K562 (cell line): ENCODE data around the gene PRPF6. TPM values are rescaled to one million over a fixed set of nuclear protein-coding genes. Genes with fewer than 3 reads are reported as not detected.

Source experiments
- ATAC-seq: fragments of 200-7000 bp; cut with Tn5 transposase; 3 replicates; pipeline ENCODE4 v1.9.1; 2020; ENCODE audit warnings: moderate library complexity
- BruUV-seq: library from RNA; stranded (reverse); fragments of 400-500 nt; replicated peaks from 2 replicates; lab custom pipeline; 2021; lab: Mats Ljungman, UMichigan
- CTCF ChIA-PET: fragments of 300-600 bp; formaldehyde crosslinking; extraction: SDS; loops from one replicate; lab custom pipeline; 2021; ENCODE audit warnings: low intra/inter-chr PET ratio; lab: Yijun Ruan, JAX
- POLR2A ChIA-PET: fragments of 300-600, 350-650 bp; sonication (Branson Sonifier 250); formaldehyde crosslinking; extraction: SDS; loops from one replicate; lab custom pipeline; 2021; ENCODE audit warnings: antibody characterized with exemption, inconsistent platforms; lab: Yijun Ruan, JAX
- DNase-seq, 4 experiments: peaks; one replicate each; pipeline versions ENCODE4 v3.0.0 to v3.0.0-alpha.2; 2011 to 2018; ENCODE audit warnings: low spot score in 3 of 4, mixed read lengths in 3 of 4; ENCODE audit errors: extremely low read depth in 1 of 4
- FAIRE-seq: peaks from 2 replicates; lab custom pipeline; 2011; peaks lifted over from hg19 to GRCh38; lab: Jason Lieb, UNC
- H2AFZ ChIP-seq: 2 replicates; pipeline ENCODE4 v1.6.0; 2011; ENCODE audit warnings: low read depth, low read length, control low read depth, inconsistent platforms
- H3K27ac ChIP-seq: fragments of 200-600 bp; 3 replicates; pipeline ENCODE4 v1.8.0; 2011; ENCODE audit warnings: low read depth, mild to moderate bottlenecking, control low read depth, inconsistent platforms, low read length, moderate library complexity, mixed read lengths; ENCODE audit errors: extremely low read depth
- H3K27me3 ChIP-seq, 2 experiments: fragments of 300-600 bp in 1 of 2; 2 replicates in 1 of 2; 3 replicates in 1 of 2; pipeline versions ENCODE4 v1.6.0 to v1.8.0; 2011; ENCODE audit warnings: inconsistent platforms in 2 of 2, low read length in 2 of 2, mild to moderate bottlenecking in 1 of 2, mixed read lengths in 1 of 2, moderate library complexity in 1 of 2; ENCODE audit not compliant: control insufficient read depth in 2 of 2, insufficient read depth in 2 of 2
- H3K36me3 ChIP-seq: fragments of 300-600 bp; 3 replicates; pipeline ENCODE4 v1.8.0; 2011; ENCODE audit warnings: mild to moderate bottlenecking, low read length, inconsistent platforms; ENCODE audit not compliant: control insufficient read depth, insufficient read depth
- H3K4me1 ChIP-seq, 2 experiments: fragments of 200-600 bp in 1 of 2; replicated peaks in 1 of 2; 2 replicates in 1 of 2; 3 replicates in 1 of 2; pipeline versions ENCODE4 v1.5.1 to v1.8.0; 2011; ENCODE audit warnings: inconsistent platforms in 2 of 2, low read length in 2 of 2, mild to moderate bottlenecking in 1 of 2, mixed read lengths in 1 of 2, moderate library complexity in 1 of 2; ENCODE audit not compliant: control insufficient read depth in 2 of 2, insufficient read depth in 2 of 2
- H3K4me2 ChIP-seq: 2 replicates; pipeline ENCODE4 v1.6.1; 2011; ENCODE audit warnings: low read length, control low read depth, inconsistent platforms, mixed read lengths; ENCODE audit not compliant: insufficient read depth
- H3K4me3 ChIP-seq: fragments of 200-600 bp; sonication (generic), shearing (Covaris generic); 2 replicates; pipeline ENCODE4 v1.5.1; 2016; ENCODE audit warnings: control low read depth, inconsistent platforms
- H3K79me2 ChIP-seq: fragments of 200-600 bp; 3 replicates; pipeline ENCODE4 v1.8.0; 2011; ENCODE audit warnings: low read length, inconsistent platforms; ENCODE audit not compliant: control insufficient read depth, insufficient read depth
- H3K9ac ChIP-seq, 2 experiments: 2 replicates each; pipeline versions ENCODE4 v1.6.0 to v1.6.1; 2011; ENCODE audit warnings: low read depth in 2 of 2, low read length in 2 of 2, control low read depth in 1 of 2, inconsistent platforms in 1 of 2, mild to moderate bottlenecking in 1 of 2, mixed read lengths in 1 of 2; ENCODE audit not compliant: insufficient read depth in 1 of 2
- H3K9me1 ChIP-seq: one replicate; pipeline ENCODE4 v1.6.0; 2011; ENCODE audit warnings: inconsistent platforms, mild to moderate bottlenecking, low read length, moderate library complexity; ENCODE audit not compliant: control insufficient read depth, insufficient read depth
- H3K9me3 ChIP-seq: replicated peaks from 2 replicates; pipeline ENCODE4 v1.5.1; 2011; ENCODE audit warnings: low read depth, low read length, inconsistent platforms; ENCODE audit not compliant: control insufficient read depth, insufficient read depth
- H4K20me1 ChIP-seq: replicated peaks from 2 replicates; pipeline ENCODE4 v1.6.1; 2011; ENCODE audit warnings: low read length, inconsistent platforms, mixed read lengths; ENCODE audit not compliant: control insufficient read depth, insufficient read depth
- HDGF ChIP-seq: fragments of 450-650 bp; IDR thresholded peaks from 2 replicates; pipeline ENCODE4 v1.6.1; 2016
- NR2C2 ChIP-seq, 2 experiments: fragments of 200-800 bp in 1 of 2; sonication (Bioruptor generic) in 1 of 2; sonication (generic) in 1 of 2; formaldehyde crosslinking in 1 of 2; IDR thresholded peaks; 2 replicates each; pipeline versions ENCODE4 v1.6.1 to v1.8.0; 2016 to 2022; ENCODE audit warnings: mild to moderate bottlenecking in 1 of 2, missing compliant biosample characterization in 1 of 2, missing genetic modification characterization in 1 of 2, missing genetic modification reagents in 1 of 2
- PHF8 ChIP-seq: fragments of 200-600 bp; sonication (generic); IDR thresholded peaks from 2 replicates; pipeline ENCODE4 v1.6.1; 2012; ENCODE audit warnings: mixed run types, mild to moderate bottlenecking, inconsistent platforms, low read length, moderate library complexity, borderline replicate concordance
- RBFOX2 ChIP-seq: fragments of 200-400 bp; formaldehyde crosslinking; IDR thresholded peaks from 2 replicates; pipeline ENCODE4 v1.6.1; 2017; ENCODE audit warnings: low read depth, mild to moderate bottlenecking, low read length, moderate library complexity
- WGBS: fragments of 100-300 bp; shearing (Covaris generic); methylation state at CpG from one replicate; pipeline ENCODE4 v1.1.6; 2016; ENCODE audit warnings: low coverage, mixed read lengths; ENCODE audit not compliant: insufficient coverage; ENCODE audit errors: missing lambda C conversion rate; 5-methylcytosine and 5-hydroxymethylcytosine counted together
- in situ Hi-C: fragments of 300-500 bp; cut with MboI; formaldehyde crosslinking; loops from 4 replicates; pipeline ENCODE4 v1.15.0; 2018; ENCODE audit warnings: inconsistent platforms, mixed read lengths
- intact Hi-C: fragments of 100-400 bp; cut with micrococcal nuclease; formaldehyde crosslinking; loops from 2 replicates; pipeline ENCODE4 v1.14.2; 2022
- polyA plus RNA-seq, 8 experiments: library from polyadenylated mRNA; depleted of rRNA in 4 of 8; stranded (reverse) in 5 of 8; unstranded in 3 of 8; fragments of >200 nt; fragmentation: Nextera tagmentation in 2 of 8; fragmentation: Illumina TruSeq in 1 of 8; extraction: Ambion mirVana in 2 of 8; extraction: Trizol in 1 of 8; gene quantifications; 2 replicates each; pipeline versions ENCODE4 v1.2.1 to v1.2.3, GENCODE V29; 2011 to 2014; ENCODE audit warnings: inconsistent platforms in 1 of 8, missing spikeins in 1 of 8
- total RNA-seq, 7 experiments: library from RNA; depleted of rRNA in 6 of 7; stranded (reverse); fragments of >200 nt in 6 of 7; fragmentation: Illumina TruSeq in 2 of 7; extraction: Trizol in 2 of 7; gene quantifications; 2 replicates each; pipeline versions ENCODE4 v1.2.1 to v1.2.3, GENCODE V29; 2011 to 2021; ENCODE audit warnings: low replicate concordance in 1 of 7

PRPF6 gene
- total and polyA plus RNA-seq, 9 of the 15 experiments (the other 6 are each of a cell fraction or from before 2014, with no cell fraction given), result 4.2 to 83.2 (median 59.9) TPM

GRCh38 chr20:63979229-63979556 lies 1.7 kb upstream of the PRPF6 start:
- H3K4me1 ChIP-seq, result peaks cover 27 to 60% of the 10 kb centered on the region in 2 experiments
- peak overlapping the region; percentile 99 for H3K4me2 ChIP-seq
- H3K9ac ChIP-seq, result peak overlapping the region; percentile 72 to 92
- ChIA-PET POLR2A (interaction anchor here (0.6 kb wide), 1 partner anchor 455 kb away, joined by 3 read pairs; no protein-coding TSS in a partner anchor), CTCF (interaction anchor here (0.7 kb wide), 1 partner anchor 26 kb away, joined by 4 read pairs; no protein-coding TSS in a partner anchor)
- intact Hi-C loops (loop anchor here (5.0 to 10.0 kb wide), 3 partner anchors 73 to 194 kb away; partner anchors contain the start of genes ABHD16B and TPD52L2), in situ Hi-C loops (no loop called here)
- WGBS, result 0% methylated on average over 4 of the region's 47 CpGs
- no peaks in the 10 kb centered on the region for H3K9me3 ChIP-seq
- H4K20me1 ChIP-seq, result no peaks in the 10 kb centered on the region
- ATAC-seq, result no peak
- peak in 1 of 4 experiments; percentile 41 for DNase-seq
- no peak for TF ChIP-seq HDGF
- TF ChIP-seq NR2C2 (CRISPR knock-in tag; IDR thresholded peaks at IDR 0.05), result no peak
- TF ChIP-seq NR2C2 (tag; IDR thresholded peaks at IDR 0.05), result 0 out of 2 replicates have a peak, but pooled peaks have one; percentile 14
- peak; percentile 0; the same call in 1 of the 2 replicates for TF ChIP-seq RBFOX2
- peak; percentile 37; the same call in 1 of the 2 replicates for TF ChIP-seq PHF8
- peaks cover 28% of the 10 kb centered on the region; the same call in 2 of the 3 replicates for H3K36me3 ChIP-seq
- H3K27me3 ChIP-seq, result no peaks in the 10 kb centered on the region
- BruUV-seq, result no TSS peak
- peak overlapping the region; percentile 79 for H2AFZ ChIP-seq
- no peak for FAIRE-seq
- H3K27ac ChIP-seq, result peak overlapping the region; percentile 83
- peak overlapping the region; percentile 100 for H3K4me3 ChIP-seq
- peaks cover 3% of the 10 kb centered on the region for H3K9me1 ChIP-seq
- H3K79me2 ChIP-seq, result peaks cover 29% of the 10 kb centered on the region
